ENCODE data around the gene DNAJB1. TPM values are rescaled to one million over a fixed set of nuclear protein-coding genes. Genes with fewer than 3 reads are reported as not detected.
A peak's percentile ranks its signal among the peaks of the same experiment; 100 is the strongest.

The DNAJB1 gene
- total and polyA plus RNA-seq, 10 of the 15 experiments (the other 5 are each of a cell fraction or from before 2014, with no cell fraction given), result 4.8 to 65.8 (median 34.9) TPM

DNA sequence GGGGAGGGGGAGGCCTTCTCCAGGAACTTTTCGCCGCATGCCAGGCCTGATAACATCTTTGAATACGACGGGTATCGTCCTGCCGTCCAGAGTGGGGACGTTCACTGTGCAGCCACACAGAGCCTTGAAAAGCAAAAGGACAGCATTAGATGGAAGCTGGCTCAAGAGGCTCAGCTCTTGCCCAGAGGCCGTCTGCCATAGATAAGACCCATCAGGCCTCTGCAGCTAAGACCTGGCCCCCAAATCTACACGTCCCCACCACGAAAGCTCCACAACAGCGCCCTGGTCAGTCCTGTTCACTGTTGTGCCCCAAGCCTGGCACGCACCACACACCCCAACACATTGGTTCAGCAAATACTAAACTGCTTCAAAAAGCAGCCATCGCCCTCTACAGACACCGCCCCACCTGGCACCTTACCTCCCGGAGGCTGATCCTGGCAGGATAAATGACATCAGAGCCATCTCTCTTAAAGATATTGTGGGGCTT, 2.1 kb downstream of the DNAJB1 start:
- no peak overlapping the region for H2AFZ ChIP-seq (ENCODE audit: control insufficient read depth, low read depth, low read length)
- ChIA-PET SMC1A (ENCODE audit: uncharacterized antibody, unreplicated experiment) (interaction anchor here (0.8 to 1.3 kb wide), 2 partner anchors 11 to 156 kb away, joined by 4 read pairs; no protein-coding TSS in a partner anchor), CTCF (interaction anchor here (0.9 to 4.9 kb wide), 4 partner anchors 10 to 58 kb away, joined by 3 to 41 read pairs (median 7); no protein-coding TSS in a partner anchor), POLR2A (interaction anchor here (0.6 kb wide), 1 partner anchor 17 kb away, joined by 5 read pairs; no protein-coding TSS in a partner anchor), RAD21 (ENCODE audit: unreplicated experiment) (no interaction called here)
- H3K4me2 ChIP-seq (ENCODE audit: control insufficient read depth, insufficient read depth), result peak overlapping the region; percentile 90
- FAIRE-seq, result no peak
- H4K20me1 ChIP-seq (ENCODE audit: control insufficient read depth, insufficient read depth), result peaks cover 3% of the 10 kb centered on the region; the same call in 1 of the 2 replicates
- no peaks in the 10 kb centered on the region for H3K9me3 ChIP-seq (replicated peaks; ENCODE audit: control insufficient read depth, insufficient read depth, low read length)
- ATAC-seq, result no peak
- 88% methylated on average over 15 of the region's 15 CpGs for WGBS (ENCODE audit: insufficient coverage, insufficient replicate concordance, low lambda C conversion rate, missing lambda C conversion rate)
- H3K4me3 ChIP-seq, result peak overlapping the region; percentile 95
- H3K9ac ChIP-seq (ENCODE audit: control insufficient read depth, insufficient read depth, low read length), result peak overlapping the region; percentile 80; the same call in 1 of the 2 replicates
- no peak for DNase-seq (ENCODE audit: low read depth, low spot score)
- no TSS peak for BruUV-seq (replicated peaks)
- H3K36me3 ChIP-seq (ENCODE audit: control insufficient read depth in 2 of 2, insufficient read depth in 2 of 2, low read length in 1 of 2), result peaks cover 3 to 12% of the 10 kb centered on the region in 2 experiments; a peak in 3 of 4 replicates
- H3K27me3 ChIP-seq (replicated peaks in 1 of 2; ENCODE audit: control insufficient read depth in 2 of 2, insufficient read depth in 2 of 2, low read length in 1 of 2), result no peaks in the 10 kb centered on the region
- in situ Hi-C loops (cut with MboI), result no loop called here
- H3K4me1 ChIP-seq (ENCODE audit: control insufficient read depth, insufficient read depth, low read length), result peaks cover 9% of the 10 kb centered on the region
- peaks cover 30% of the 10 kb centered on the region for H3K79me2 ChIP-seq (ENCODE audit: control insufficient read depth, insufficient read depth, low read length)
- H3K27ac ChIP-seq (ENCODE audit: control insufficient read depth, insufficient read depth), result no peak overlapping the region
- intact Hi-C loops (cut with micrococcal nuclease; ENCODE audit: unreplicated experiment), result no loop called here
- 0 out of 2 replicates have a peak, but pooled peaks have one; percentile 46 for TF ChIP-seq POLR2A (IDR thresholded peaks at IDR 0.05; ENCODE audit: low read depth, low read length)
- no peak for TF ChIP-seq NBN (IDR thresholded peaks at IDR 0.05)
- TF ChIP-seq, protein P1, sequence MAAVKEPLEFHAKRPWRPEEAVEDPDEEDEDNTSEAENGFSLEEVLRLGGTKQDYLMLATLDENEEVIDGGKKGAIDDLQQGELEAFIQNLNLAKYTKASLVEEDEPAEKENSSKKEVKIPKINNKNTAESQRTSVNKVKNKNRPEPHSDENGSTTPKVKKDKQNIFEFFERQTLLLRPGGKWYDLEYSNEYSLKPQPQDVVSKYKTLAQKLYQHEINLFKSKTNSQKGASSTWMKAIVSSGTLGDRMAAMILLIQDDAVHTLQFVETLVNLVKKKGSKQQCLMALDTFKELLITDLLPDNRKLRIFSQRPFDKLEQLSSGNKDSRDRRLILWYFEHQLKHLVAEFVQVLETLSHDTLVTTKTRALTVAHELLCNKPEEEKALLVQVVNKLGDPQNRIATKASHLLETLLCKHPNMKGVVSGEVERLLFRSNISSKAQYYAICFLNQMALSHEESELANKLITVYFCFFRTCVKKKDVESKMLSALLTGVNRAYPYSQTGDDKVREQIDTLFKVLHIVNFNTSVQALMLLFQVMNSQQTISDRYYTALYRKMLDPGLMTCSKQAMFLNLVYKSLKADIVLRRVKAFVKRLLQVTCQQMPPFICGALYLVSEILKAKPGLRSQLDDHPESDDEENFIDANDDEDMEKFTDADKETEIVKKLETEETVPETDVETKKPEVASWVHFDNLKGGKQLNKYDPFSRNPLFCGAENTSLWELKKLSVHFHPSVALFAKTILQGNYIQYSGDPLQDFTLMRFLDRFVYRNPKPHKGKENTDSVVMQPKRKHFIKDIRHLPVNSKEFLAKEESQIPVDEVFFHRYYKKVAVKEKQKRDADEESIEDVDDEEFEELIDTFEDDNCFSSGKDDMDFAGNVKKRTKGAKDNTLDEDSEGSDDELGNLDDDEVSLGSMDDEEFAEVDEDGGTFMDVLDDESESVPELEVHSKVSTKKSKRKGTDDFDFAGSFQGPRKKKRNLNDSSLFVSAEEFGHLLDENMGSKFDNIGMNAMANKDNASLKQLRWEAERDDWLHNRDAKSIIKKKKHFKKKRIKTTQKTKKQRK (IDR thresholded peaks at IDR 0.05; ENCODE audit: low read depth, low read length), result no peak
- TF ChIP-seq, protein P2, sequence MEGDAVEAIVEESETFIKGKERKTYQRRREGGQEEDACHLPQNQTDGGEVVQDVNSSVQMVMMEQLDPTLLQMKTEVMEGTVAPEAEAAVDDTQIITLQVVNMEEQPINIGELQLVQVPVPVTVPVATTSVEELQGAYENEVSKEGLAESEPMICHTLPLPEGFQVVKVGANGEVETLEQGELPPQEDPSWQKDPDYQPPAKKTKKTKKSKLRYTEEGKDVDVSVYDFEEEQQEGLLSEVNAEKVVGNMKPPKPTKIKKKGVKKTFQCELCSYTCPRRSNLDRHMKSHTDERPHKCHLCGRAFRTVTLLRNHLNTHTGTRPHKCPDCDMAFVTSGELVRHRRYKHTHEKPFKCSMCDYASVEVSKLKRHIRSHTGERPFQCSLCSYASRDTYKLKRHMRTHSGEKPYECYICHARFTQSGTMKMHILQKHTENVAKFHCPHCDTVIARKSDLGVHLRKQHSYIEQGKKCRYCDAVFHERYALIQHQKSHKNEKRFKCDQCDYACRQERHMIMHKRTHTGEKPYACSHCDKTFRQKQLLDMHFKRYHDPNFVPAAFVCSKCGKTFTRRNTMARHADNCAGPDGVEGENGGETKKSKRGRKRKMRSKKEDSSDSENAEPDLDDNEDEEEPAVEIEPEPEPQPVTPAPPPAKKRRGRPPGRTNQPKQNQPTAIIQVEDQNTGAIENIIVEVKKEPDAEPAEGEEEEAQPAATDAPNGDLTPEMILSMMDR (IDR thresholded peaks at IDR 0.05 in 2 of 3, conservative IDR thresholded peaks at IDR 0.05 in 1 of 3; ENCODE audit: control insufficient read depth in 2 of 3, extremely low read depth in 1 of 3, insufficient read depth in 1 of 3, low read depth in 3 of 3, low read length in 3 of 3), result no peak; a peak in 1 of 6 replicates
- TF ChIP-seq, protein P3, sequence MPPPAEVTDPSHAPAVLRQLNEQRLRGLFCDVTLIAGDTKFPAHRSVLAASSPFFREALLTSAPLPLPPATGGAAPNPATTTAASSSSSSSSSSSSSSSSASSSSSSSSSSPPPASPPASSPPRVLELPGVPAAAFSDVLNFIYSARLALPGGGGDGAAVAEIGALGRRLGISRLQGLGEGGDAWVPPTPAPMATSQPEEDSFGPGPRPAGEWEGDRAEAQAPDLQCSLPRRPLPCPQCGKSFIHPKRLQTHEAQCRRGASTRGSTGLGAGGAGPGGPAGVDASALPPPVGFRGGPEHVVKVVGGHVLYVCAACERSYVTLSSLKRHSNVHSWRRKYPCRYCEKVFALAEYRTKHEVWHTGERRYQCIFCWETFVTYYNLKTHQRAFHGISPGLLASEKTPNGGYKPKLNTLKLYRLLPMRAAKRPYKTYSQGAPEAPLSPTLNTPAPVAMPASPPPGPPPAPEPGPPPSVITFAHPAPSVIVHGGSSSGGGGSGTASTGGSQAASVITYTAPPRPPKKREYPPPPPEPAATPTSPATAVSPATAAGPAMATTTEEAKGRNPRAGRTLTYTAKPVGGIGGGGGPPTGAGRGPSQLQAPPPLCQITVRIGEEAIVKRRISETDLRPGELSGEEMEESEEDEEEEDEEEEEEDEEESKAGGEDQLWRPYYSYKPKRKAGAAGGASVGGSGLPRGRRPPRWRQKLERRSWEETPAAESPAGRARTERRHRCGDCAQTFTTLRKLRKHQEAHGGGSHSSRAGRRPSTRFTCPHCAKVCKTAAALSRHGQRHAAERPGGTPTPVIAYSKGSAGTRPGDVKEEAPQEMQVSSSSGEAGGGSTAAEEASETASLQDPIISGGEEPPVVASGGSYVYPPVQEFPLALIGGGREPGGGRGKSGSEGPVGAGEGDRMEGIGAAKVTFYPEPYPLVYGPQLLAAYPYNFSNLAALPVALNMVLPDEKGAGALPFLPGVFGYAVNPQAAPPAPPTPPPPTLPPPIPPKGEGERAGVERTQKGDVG (CRISPR knock-in tag; IDR thresholded peaks at IDR 0.05), result peak; percentile 4; the same call in 1 of the 2 replicates
- TF ChIP-seq STAT1 (conservative IDR thresholded peaks at IDR 0.05), result no peak
- peak; percentile 39; the same call in 1 of the 2 replicates for TF ChIP-seq BACH1 (IDR thresholded peaks at IDR 0.05; ENCODE audit: borderline replicate concordance)
- TF ChIP-seq SREBF2 (IDR thresholded peaks at IDR 0.05; ENCODE audit: low read length), result no peak
- no peak for TF ChIP-seq SIX5 (IDR thresholded peaks at IDR 0.05; ENCODE audit: low read depth, low read length, severe bottlenecking)
